Nephron progenitor cell (in vitro differentiated cells): ENCODE data around the gene EDIL3.

Source experiments
- DNase-seq: peaks from one replicate; pipeline ENCODE4 v3.0.0; 2021
- H3K27ac Mint-ChIP-seq: 2 replicates; pipeline ENCODE4 v1.8.0; 2021; ENCODE audit warnings: mild to moderate bottlenecking, moderate library complexity, mixed read lengths
- H3K27me3 Mint-ChIP-seq: 2 replicates; pipeline ENCODE4 v1.8.0; 2021; ENCODE audit warnings: mild to moderate bottlenecking, low read depth, mixed read lengths; ENCODE audit not compliant: poor library complexity
- H3K36me3 Mint-ChIP-seq: 2 replicates; pipeline ENCODE4 v1.8.0; 2021; ENCODE audit warnings: low read depth, mixed read lengths
- H3K4me1 Mint-ChIP-seq: 2 replicates; pipeline ENCODE4 v1.8.0; 2021; ENCODE audit warnings: mixed read lengths
- H3K4me3 Mint-ChIP-seq: 2 replicates; pipeline ENCODE4 v1.8.0; 2021; ENCODE audit warnings: mild to moderate bottlenecking, moderate library complexity, mixed read lengths
- H3K9me3 Mint-ChIP-seq: 2 replicates; pipeline ENCODE4 v1.8.0; 2021; ENCODE audit warnings: mild to moderate bottlenecking, moderate library complexity, mixed read lengths
- TF ChIP-seq, protein P1 (sequence below): fragments of 200-600 bp; sonication (generic); IDR thresholded peaks from 2 replicates; pipeline ENCODE4 v1.5.0; 2021; ENCODE audit warnings: antibody characterized with exemption

Gene EDIL3

DNA sequence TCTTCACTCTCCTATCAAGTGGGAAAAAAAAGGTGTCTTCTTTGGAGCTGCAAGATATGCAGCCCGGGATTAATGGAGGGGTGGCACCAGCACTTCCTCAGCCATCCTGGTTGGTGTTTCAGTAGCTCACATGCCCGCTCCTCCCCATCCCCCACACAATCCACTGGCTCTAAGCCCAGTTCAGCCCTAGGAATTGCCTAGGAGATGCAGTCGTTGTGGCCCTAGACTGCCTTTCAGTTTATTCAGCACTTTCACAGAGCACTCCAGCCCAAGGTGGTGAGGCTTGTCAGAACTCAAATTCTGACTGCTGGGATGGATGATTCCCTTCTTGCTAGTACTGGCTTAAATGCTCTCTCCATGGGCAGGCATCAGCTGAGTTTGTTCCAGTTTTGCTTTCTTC is 35.1 kb upstream of the EDIL3 start:
- TF ChIP-seq, protein P1, sequence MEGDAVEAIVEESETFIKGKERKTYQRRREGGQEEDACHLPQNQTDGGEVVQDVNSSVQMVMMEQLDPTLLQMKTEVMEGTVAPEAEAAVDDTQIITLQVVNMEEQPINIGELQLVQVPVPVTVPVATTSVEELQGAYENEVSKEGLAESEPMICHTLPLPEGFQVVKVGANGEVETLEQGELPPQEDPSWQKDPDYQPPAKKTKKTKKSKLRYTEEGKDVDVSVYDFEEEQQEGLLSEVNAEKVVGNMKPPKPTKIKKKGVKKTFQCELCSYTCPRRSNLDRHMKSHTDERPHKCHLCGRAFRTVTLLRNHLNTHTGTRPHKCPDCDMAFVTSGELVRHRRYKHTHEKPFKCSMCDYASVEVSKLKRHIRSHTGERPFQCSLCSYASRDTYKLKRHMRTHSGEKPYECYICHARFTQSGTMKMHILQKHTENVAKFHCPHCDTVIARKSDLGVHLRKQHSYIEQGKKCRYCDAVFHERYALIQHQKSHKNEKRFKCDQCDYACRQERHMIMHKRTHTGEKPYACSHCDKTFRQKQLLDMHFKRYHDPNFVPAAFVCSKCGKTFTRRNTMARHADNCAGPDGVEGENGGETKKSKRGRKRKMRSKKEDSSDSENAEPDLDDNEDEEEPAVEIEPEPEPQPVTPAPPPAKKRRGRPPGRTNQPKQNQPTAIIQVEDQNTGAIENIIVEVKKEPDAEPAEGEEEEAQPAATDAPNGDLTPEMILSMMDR: no peak
- peaks cover 5% of the 10 kb centered on the region for H3K4me1 Mint-ChIP-seq
- H3K9me3 Mint-ChIP-seq: peaks cover 5% of the 10 kb centered on the region
- no peaks in the 10 kb centered on the region for H3K27me3 Mint-ChIP-seq
- no peak overlapping the region for H3K27ac Mint-ChIP-seq
- no peak for DNase-seq
- H3K4me3 Mint-ChIP-seq: no peak overlapping the region
- H3K36me3 Mint-ChIP-seq: no peaks in the 10 kb centered on the region

DNA sequence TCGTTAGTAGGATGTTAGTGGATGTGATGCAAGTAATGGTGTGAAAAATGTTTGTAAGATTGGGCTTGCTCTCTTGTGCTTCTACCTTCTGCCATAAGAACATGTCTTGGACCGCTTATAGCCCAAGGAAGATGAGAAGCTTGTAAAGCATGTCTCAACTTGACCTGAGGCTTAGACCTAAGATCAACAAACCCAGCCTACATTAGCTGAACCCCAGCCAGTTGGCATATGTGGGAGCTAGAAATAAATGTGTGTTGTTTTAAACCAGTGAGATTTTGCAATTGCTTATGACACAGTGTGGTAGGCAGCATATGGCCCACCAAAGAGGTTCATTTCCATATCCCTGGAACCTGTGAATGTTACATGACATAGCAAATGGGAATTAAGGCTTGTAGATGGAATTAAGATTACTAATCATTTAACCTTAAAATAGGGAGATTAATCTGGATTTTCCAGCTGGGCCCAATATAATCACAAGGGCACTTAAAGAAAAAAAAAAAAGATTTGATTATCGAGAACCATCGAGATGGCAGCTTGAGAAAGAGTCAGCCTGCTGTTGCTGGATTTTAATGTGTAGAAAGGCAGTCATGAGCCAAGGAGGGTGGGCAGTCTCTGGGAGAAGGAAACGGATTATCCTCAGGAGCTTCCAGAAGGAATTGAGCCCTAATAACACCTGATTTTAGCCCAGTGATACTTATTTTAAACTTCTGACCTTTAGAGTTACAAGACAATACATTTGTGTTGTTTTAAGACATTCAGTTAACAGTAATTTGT is 27.3 kb upstream of the EDIL3 start:
- Mint-ChIP-seq H3K4me1 (no peaks in the 10 kb centered on the region), H3K36me3 (no peaks in the 10 kb centered on the region), H3K4me3 (no peak overlapping the region), H3K27me3 (no peaks in the 10 kb centered on the region), H3K27ac (no peak overlapping the region), H3K9me3 (peaks cover 5% of the 10 kb centered on the region)
- DNase-seq: no peak
- TF ChIP-seq, protein P1: no peak

DNA sequence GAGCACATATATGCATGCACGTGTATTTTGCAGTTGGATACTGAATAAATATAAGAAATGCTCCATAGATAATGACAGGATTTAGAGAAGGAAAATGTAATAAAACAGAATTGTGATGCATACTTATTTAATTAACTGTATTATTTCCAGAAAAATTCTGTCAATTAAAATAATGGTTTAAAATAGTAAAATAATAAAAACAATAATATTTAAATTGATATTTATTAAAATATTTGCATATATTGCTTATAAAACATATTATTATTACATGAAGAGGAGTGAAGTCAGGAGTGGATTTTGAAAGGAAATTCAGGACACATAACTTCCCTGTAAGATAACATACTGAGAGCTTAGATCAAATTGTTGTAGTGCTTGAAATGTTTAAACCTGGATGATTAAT is 21.4 kb upstream of the EDIL3 start:
- Mint-ChIP-seq H3K9me3 (no peaks in the 10 kb centered on the region), H3K27ac (no peak overlapping the region), H3K27me3 (no peaks in the 10 kb centered on the region), H3K36me3 (no peaks in the 10 kb centered on the region), H3K4me1 (no peaks in the 10 kb centered on the region), H3K4me3 (no peak overlapping the region)
- DNase-seq: no peak
- TF ChIP-seq, protein P1: no peak

DNA sequence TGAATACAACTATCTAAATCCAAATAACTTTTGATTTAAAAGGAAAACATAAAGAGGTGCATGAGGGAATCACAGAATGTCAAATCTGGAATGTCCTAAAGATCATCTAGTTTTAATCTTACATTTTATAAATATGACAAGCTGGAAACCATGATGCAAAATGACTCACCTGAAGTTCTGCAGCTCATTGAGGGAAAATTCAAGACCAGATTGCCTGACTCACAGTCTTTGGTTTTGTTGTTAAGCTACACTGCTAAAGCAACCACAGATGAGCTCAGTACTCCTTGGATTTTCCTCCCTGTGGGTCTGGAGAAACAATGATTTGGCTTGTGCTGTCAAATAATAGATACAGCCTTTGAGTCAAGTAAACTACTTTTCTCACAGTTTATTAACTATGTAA is 19.1 kb upstream of the EDIL3 start:
- Mint-ChIP-seq H3K27me3 (no peaks in the 10 kb centered on the region), H3K4me1 (no peaks in the 10 kb centered on the region), H3K27ac (no peak overlapping the region), H3K9me3 (no peaks in the 10 kb centered on the region), H3K4me3 (no peak overlapping the region), H3K36me3 (no peaks in the 10 kb centered on the region)
- no peak for DNase-seq
- TF ChIP-seq, protein P1: no peak

DNA sequence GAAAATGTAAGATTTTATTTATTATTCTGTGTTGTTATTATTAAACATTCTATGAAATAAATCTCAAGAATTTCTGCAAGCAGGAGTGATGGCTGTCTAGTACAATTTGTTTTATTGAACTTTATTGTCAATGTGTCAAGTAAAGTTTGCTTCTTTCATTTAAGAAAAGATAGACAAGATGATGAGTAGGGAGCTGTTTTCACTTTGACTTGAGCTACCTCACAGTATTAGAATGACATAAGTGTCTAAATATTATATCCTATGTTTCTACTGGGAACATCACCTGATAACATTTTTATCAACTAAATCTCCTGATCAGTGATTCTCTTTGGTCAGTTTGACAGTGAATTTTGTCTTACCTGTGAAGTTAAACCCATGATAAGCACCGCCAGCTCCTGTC is 12.7 kb upstream of the EDIL3 start:
- H3K4me3 Mint-ChIP-seq: no peak overlapping the region
- TF ChIP-seq, protein P1: no peak
- H3K36me3 Mint-ChIP-seq: no peaks in the 10 kb centered on the region
- no peak overlapping the region for H3K27ac Mint-ChIP-seq
- no peaks in the 10 kb centered on the region for H3K9me3 Mint-ChIP-seq
- peaks cover 7% of the 10 kb centered on the region for H3K27me3 Mint-ChIP-seq
- no peak for DNase-seq
- H3K4me1 Mint-ChIP-seq: peaks cover 16% of the 10 kb centered on the region

DNA sequence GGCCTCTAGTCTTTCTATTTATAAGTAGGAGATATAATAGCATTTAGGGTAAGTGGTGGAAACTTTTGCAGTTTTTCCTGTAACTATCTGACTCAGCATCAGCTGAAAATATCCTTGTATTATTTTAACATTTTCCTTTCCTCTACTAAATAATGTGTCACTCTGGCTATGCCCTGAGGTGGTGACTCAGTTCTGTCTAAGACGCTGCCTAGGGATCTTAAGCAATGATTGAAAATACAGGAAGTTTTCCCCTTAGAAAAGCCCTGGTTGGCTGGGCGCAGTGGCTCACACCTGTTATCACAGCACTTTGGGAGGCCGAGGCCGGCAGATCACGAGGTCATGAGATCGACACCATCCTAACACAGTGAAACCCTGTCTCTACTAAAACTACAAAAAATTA is 9.3 kb upstream of the EDIL3 start:
- H3K27me3 Mint-ChIP-seq: peaks cover 7% of the 10 kb centered on the region
- TF ChIP-seq, protein P1: no peak
- H3K4me1 Mint-ChIP-seq: peaks cover 16% of the 10 kb centered on the region
- H3K9me3 Mint-ChIP-seq: no peaks in the 10 kb centered on the region
- DNase-seq: no peak
- H3K27ac Mint-ChIP-seq: peak overlapping the region; percentile 79
- no peaks in the 10 kb centered on the region for H3K36me3 Mint-ChIP-seq
- no peak overlapping the region for H3K4me3 Mint-ChIP-seq
